ENCODE results near the gene FBXO11. TPM values are rescaled to one million over a fixed set of nuclear protein-coding genes. Genes with fewer than 3 reads are reported as not detected.

Gene FBXO11
- 32.0 and 40.3 TPM in 2 replicates for total RNA-seq

- DNase-seq (ENCODE audit: low read depth) = peak; percentile 86
- no peaks in the 10 kb centered on the region for H3K36me3 ChIP-seq (ENCODE audit: control insufficient read depth, insufficient read depth, low read length)
- H3K27me3 ChIP-seq (ENCODE audit: control insufficient read depth, insufficient read depth, low read length) = no peaks in the 10 kb centered on the region
- H3K4me3 ChIP-seq (ENCODE audit: low read depth, low read length) = peak within 1 kb of the TSS; percentile 97
- peak; percentile 66 for TF ChIP-seq CTCF (IDR thresholded peaks at IDR 0.05; ENCODE audit: insufficient read depth, low read length, poor library complexity, severe bottlenecking)
Observed at GRCh38 chr2:47906157-47907038, at the start of gene FBXO11. TSS of gene FBXO11 (minus strand) at chr2:47906498. CDS start at chr2:47905720, 778 bp downstream.

GRCh38 chr2:47950340-47951301 is 44.3 kb upstream of the FBXO11 start:
- DNase-seq (ENCODE audit: low read depth) = no peak
- H3K4me3 ChIP-seq (ENCODE audit: low read depth, low read length) = no peak overlapping the region
- no peak for TF ChIP-seq CTCF (IDR thresholded peaks at IDR 0.05; ENCODE audit: insufficient read depth, low read length, poor library complexity, severe bottlenecking)
- no peaks in the 10 kb centered on the region for H3K36me3 ChIP-seq (ENCODE audit: control insufficient read depth, insufficient read depth, low read length)
- no peaks in the 10 kb centered on the region for H3K27me3 ChIP-seq (ENCODE audit: control insufficient read depth, insufficient read depth, low read length)

GRCh38 chr2:47946593-47946992 is 40.3 kb upstream of the FBXO11 start:
- DNase-seq (ENCODE audit: low read depth) = no peak

DNA sequence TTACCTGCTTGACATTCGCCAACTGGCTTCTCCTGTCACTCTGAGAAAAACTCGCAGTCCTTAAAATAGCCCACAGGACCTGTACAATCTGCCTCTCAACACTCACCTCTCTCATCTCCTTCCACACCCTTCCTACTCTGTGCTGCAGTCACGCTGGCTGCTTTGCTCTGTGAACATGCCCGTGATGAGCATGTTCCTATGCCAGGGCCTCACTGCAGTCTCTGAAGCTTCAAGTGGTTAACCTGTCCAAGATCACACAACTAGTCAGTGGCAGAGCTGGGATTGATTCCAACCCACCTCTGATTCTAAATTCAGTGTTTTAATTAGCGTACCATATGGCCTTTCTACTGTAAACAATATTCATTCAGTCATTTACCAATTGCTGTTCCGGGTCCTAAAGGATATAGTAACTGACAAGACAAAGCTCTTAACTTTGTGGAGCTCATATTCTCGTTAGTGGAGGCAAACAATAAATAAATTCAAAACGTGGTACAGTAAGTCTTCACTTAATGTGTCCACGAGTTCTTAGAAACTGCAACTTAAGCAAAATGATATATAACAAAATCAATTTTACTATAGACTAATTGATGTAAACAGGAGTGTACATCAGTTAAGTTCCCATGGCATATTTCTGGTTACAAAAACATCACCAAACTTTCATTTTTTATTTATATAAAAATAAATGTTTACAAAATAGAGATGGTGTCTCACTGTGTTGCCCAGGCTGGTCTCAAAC is 38.9 kb upstream of the FBXO11 start:
- TF ChIP-seq CTCF (IDR thresholded peaks at IDR 0.05; ENCODE audit: insufficient read depth, low read length, poor library complexity, severe bottlenecking) = no peak
- H3K36me3 ChIP-seq (ENCODE audit: control insufficient read depth, insufficient read depth, low read length) = no peaks in the 10 kb centered on the region
- no peaks in the 10 kb centered on the region for H3K27me3 ChIP-seq (ENCODE audit: control insufficient read depth, insufficient read depth, low read length)
- no peak overlapping the region for H3K4me3 ChIP-seq (ENCODE audit: low read depth, low read length)
- no peak for DNase-seq (ENCODE audit: low read depth)

More at GRCh38 chr2:47946593-47946992, 40.3 kb upstream of the FBXO11 start:
- no peak for TF ChIP-seq CTCF (IDR thresholded peaks at IDR 0.05; ENCODE audit: insufficient read depth, low read length, poor library complexity, severe bottlenecking)
- Histone ChIP-seq H3K27me3 (ENCODE audit: control insufficient read depth, insufficient read depth, low read length) (no peaks in the 10 kb centered on the region), H3K36me3 (ENCODE audit: control insufficient read depth, insufficient read depth, low read length) (no peaks in the 10 kb centered on the region), H3K4me3 (ENCODE audit: low read depth, low read length) (no peak overlapping the region)

- no peaks in the 10 kb centered on the region for H3K36me3 ChIP-seq (ENCODE audit: control insufficient read depth, insufficient read depth, low read length)
- no peak overlapping the region for H3K4me3 ChIP-seq (ENCODE audit: low read depth, low read length)
- no peak for DNase-seq (ENCODE audit: low read depth)
- TF ChIP-seq CTCF (IDR thresholded peaks at IDR 0.05; ENCODE audit: insufficient read depth, low read length, poor library complexity, severe bottlenecking) = no peak
- H3K27me3 ChIP-seq (ENCODE audit: control insufficient read depth, insufficient read depth, low read length) = no peaks in the 10 kb centered on the region
Observed at GRCh38 chr2:47941936-47942335, 35.6 kb upstream of the FBXO11 start.

Measured in kidney epithelial cell (primary cell).